OCI-LY7 (cell line): ENCODE results near the gene PHLDA3. TPM values are rescaled to one million over a fixed set of nuclear protein-coding genes. Genes with fewer than 3 reads are reported as not detected.
A peak's percentile ranks its signal among the peaks of the same experiment; 100 is the strongest.

Experiments
- BruUV-seq: library from RNA; stranded (reverse); fragments of 400-500 nt; replicated peaks from 2 replicates; lab custom pipeline; 2021; lab: Mats Ljungman, UMichigan
- CTCF ChIA-PET: fragments of 300-600 bp; sonication (Branson Sonifier 250); formaldehyde crosslinking; loops from one replicate; lab custom pipeline; 2022; ENCODE audit warnings: antibody characterized with exemption; ENCODE audit not compliant: unreplicated experiment; lab: Charles Lee
- POLR2A ChIA-PET: fragments of 300-600 bp; sonication (Branson Sonifier 250); formaldehyde crosslinking; loops from one replicate; lab custom pipeline; 2022; ENCODE audit warnings: antibody characterized with exemption; lab: Charles Lee
- DNase-seq: peaks from one replicate; pipeline ENCODE4 v3.0.0-alpha.2; 2015; ENCODE audit warnings: low spot score
- H2AFZ ChIP-seq: fragments of 200-600 bp; sonication (generic), shearing (Covaris generic); 2 replicates; pipeline ENCODE4 v1.6.1; 2014; ENCODE audit warnings: mild to moderate bottlenecking, antibody characterized with exemption, low read length, moderate library complexity
- H3K27ac ChIP-seq: fragments of 200-600 bp; sonication (generic); 2 replicates; pipeline ENCODE4 v1.5.1; 2014; ENCODE audit warnings: mixed run types, low read depth, mild to moderate bottlenecking, moderate library complexity, low read length, inconsistent platforms; ENCODE audit not compliant: poor library complexity, severe bottlenecking
- H3K36me3 ChIP-seq: fragments of 200-600 bp; sonication (generic); 2 replicates; pipeline ENCODE4 v1.6.1; 2014; ENCODE audit warnings: mild to moderate bottlenecking, antibody characterized with exemption, low read length, moderate library complexity, mixed read lengths; ENCODE audit not compliant: insufficient read depth
- H3K4me1 ChIP-seq: fragments of 200-600 bp; sonication (generic); 2 replicates; pipeline ENCODE4 v1.5.1; 2014; ENCODE audit warnings: mild to moderate bottlenecking, low read length; ENCODE audit not compliant: insufficient read depth, poor library complexity, severe bottlenecking
- H3K4me2 ChIP-seq: fragments of 200-600 bp; sonication (generic); 2 replicates; pipeline ENCODE4 v1.6.1; 2014; ENCODE audit warnings: mild to moderate bottlenecking, low read length
- H3K4me3 ChIP-seq: fragments of 200-600 bp; sonication (generic); 2 replicates; pipeline ENCODE4 v1.5.1; 2014; ENCODE audit warnings: mild to moderate bottlenecking, low read depth, low read length; ENCODE audit not compliant: poor library complexity, severe bottlenecking
- H3K79me2 ChIP-seq: fragments of 200-600 bp; sonication (generic); 2 replicates; pipeline ENCODE4 v1.6.1; 2016; ENCODE audit warnings: low read depth, mild to moderate bottlenecking, low read length, moderate library complexity, mixed read lengths; ENCODE audit not compliant: insufficient read depth
- H3K9me2 ChIP-seq: fragments of 200-600 bp; sonication (generic); 2 replicates; pipeline ENCODE4 v1.6.1; 2016; ENCODE audit warnings: mild to moderate bottlenecking, low read length, mixed read lengths; ENCODE audit not compliant: insufficient read depth
- H3K9me3 ChIP-seq: fragments of 200-600 bp; sonication (generic); 2 replicates; pipeline ENCODE4 v1.6.1; 2014; ENCODE audit warnings: mild to moderate bottlenecking, mixed run types, low read length, mixed read lengths
- H4K20me1 ChIP-seq: fragments of 200-600 bp; sonication (generic); 2 replicates; pipeline ENCODE4 v1.6.1; 2014; ENCODE audit warnings: mild to moderate bottlenecking, antibody characterized with exemption, low read length, moderate library complexity, mixed read lengths; ENCODE audit not compliant: insufficient read depth
- EZH2phosphoT487 ChIP-seq: fragments of 200-600 bp; sonication (generic); IDR thresholded peaks from 2 replicates; pipeline ENCODE4 v1.6.1; 2018; ENCODE audit warnings: low read depth, borderline replicate concordance, mild to moderate bottlenecking, mixed run types, antibody characterized with exemption, low read length, moderate library complexity, mixed read lengths
- intact Hi-C: fragments of 100-400 bp; cut with micrococcal nuclease; formaldehyde crosslinking; loops from one replicate; pipeline ENCODE4 v1.10.0; 2022; ENCODE audit not compliant: unreplicated experiment
- total RNA-seq, 2 experiments: library from RNA; depleted of rRNA in 1 of 2; stranded (reverse); fragments of >200 nt in 1 of 2; shearing (Covaris generic) in 1 of 2; gene quantifications; 2 replicates each; pipeline ENCODE4 v1.2.3, GENCODE V29; 2014 to 2022
- TF ChIP-seq, protein P1 (sequence below): fragments of 200-600 bp; sonication (generic); conservative IDR thresholded peaks from 2 replicates; pipeline ENCODE4 v1.5.1; 2014; ENCODE audit warnings: mild to moderate bottlenecking, antibody characterized with exemption, low read length, moderate library complexity, mixed read lengths

Gene PHLDA3
- total RNA-seq, 2 experiments from 2014 or later: not detected

DNA sequence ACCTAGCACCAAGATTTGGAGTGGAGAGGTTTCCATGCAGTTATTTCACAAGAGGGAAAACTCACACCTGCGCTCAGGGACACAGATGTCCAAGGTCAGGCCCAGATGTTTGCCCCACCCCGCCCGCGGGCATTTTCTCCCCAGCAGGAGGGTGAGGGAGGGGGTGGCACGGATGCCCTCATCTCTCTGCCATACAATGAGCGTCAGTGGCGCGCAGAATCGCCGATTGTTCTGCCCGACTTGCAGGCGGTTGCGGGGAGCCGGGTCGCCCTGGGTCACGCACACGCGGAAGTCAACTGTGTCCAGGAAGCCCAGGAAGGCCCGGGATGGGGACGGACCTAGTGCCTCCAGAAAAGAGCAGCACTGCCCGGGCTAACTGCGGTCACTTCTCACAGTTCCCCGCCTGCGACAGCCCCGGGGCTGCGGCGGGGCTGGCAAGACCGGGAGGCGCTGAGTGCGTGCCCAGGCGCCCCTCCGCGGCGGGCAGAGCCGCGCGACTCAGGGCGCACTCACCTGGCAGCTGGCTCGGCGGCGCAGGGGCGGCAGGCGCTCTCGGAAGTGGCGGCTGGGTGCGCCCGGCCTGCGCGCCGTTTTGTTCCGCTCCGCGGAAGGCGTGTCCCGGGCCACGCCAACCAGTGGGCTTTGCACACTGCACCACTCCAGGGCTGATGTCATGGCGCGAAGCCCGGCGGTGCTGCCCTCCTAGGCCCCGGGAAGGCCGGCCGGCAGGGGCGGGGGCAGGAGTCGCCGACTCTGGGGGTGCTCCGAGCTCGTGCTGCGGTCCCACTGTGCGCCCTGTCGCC lies 37.8 kb upstream of the PHLDA3 start, which contains the start of gene CSRP1:
Gene CSRP1, minus strand, starts transcription at position 567 of the 803 bp plus-strand sequence. CDS start 10,820 bp downstream, outside the sequence.
- CTCF ChIA-PET: interaction anchor here (0.6 to 2.3 kb wide), 3 partner anchors 25 to 336 kb away, joined by 3 to 12 read pairs (median 4); no protein-coding TSS in a partner anchor
- no TSS peak for BruUV-seq
- intact Hi-C loops: loop anchor here (5.0 kb wide), 1 partner anchor 484 kb away; the partner anchor contains the start of gene KIF21B
- H3K4me1 ChIP-seq: peaks cover 95% of the 10 kb centered on the region
- POLR2A ChIA-PET: interaction anchor here (0.7 to 1.3 kb wide), 4 partner anchors 17 to 1904 kb away, joined by 3 read pairs; partner anchors contain the start of gene DDX59
- H2AFZ ChIP-seq: peak within 1 kb of the TSS; percentile 76
- no peaks in the 10 kb centered on the region for H3K9me3 ChIP-seq
- peak within 1 kb of the TSS; percentile 79 for H3K4me2 ChIP-seq
- H3K4me3 ChIP-seq: peak within 1 kb of the TSS; percentile 80
- peak; percentile 87 for DNase-seq
- H3K36me3 ChIP-seq: no peaks in the 10 kb centered on the region
- H4K20me1 ChIP-seq: no peaks in the 10 kb centered on the region
- H3K9me2 ChIP-seq: no peaks in the 10 kb centered on the region
- peak within 1 kb of the TSS; percentile 59 for H3K27ac ChIP-seq
- H3K79me2 ChIP-seq: peaks cover 33% of the 10 kb centered on the region; the same call in 1 of the 2 replicates
- TF ChIP-seq, protein P1, sequence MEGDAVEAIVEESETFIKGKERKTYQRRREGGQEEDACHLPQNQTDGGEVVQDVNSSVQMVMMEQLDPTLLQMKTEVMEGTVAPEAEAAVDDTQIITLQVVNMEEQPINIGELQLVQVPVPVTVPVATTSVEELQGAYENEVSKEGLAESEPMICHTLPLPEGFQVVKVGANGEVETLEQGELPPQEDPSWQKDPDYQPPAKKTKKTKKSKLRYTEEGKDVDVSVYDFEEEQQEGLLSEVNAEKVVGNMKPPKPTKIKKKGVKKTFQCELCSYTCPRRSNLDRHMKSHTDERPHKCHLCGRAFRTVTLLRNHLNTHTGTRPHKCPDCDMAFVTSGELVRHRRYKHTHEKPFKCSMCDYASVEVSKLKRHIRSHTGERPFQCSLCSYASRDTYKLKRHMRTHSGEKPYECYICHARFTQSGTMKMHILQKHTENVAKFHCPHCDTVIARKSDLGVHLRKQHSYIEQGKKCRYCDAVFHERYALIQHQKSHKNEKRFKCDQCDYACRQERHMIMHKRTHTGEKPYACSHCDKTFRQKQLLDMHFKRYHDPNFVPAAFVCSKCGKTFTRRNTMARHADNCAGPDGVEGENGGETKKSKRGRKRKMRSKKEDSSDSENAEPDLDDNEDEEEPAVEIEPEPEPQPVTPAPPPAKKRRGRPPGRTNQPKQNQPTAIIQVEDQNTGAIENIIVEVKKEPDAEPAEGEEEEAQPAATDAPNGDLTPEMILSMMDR: peak; percentile 40; the same call in 1 of the 2 replicates
- no peak for TF ChIP-seq EZH2phosphoT487

DNA sequence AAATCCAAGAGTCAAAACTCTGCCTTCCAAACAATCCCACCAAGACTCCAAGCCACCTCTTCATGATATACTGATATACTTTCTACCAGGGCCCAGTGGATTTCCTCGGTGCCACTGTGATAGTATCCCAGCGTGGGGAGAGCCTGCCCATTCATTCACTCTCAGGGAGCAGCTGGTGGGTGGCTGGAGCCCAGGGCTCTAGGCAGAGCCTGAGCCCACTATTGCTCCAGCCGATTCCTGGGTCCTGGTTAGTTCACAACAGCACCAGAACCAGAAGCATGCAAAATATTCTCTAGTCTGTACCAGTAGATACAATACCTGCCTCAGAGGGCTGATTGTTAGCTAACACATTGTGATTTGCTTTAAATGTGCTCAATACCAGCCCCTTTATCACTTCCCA lies 37.1 kb upstream of the PHLDA3 start:
- peaks cover 33% of the 10 kb centered on the region; the same call in 1 of the 2 replicates for H3K79me2 ChIP-seq
- H3K4me1 ChIP-seq: peaks cover 88% of the 10 kb centered on the region
- no peak for DNase-seq
- TF ChIP-seq, protein P1: no peak
- TF ChIP-seq EZH2phosphoT487: no peak
- peak overlapping the region; percentile 80 for H3K4me3 ChIP-seq
- H3K36me3 ChIP-seq: no peaks in the 10 kb centered on the region
- CTCF ChIA-PET: interaction anchor here (2.3 kb wide), 1 partner anchor 25 kb away, joined by 12 read pairs; no protein-coding TSS in a partner anchor
- intact Hi-C loops: loop anchor here (5.0 kb wide), 1 partner anchor 484 kb away; the partner anchor contains the start of gene KIF21B
- H3K4me2 ChIP-seq: peak overlapping the region; percentile 79
- no peaks in the 10 kb centered on the region for H3K9me3 ChIP-seq
- POLR2A ChIA-PET: interaction anchor here (0.9 to 1.7 kb wide), 3 partner anchors 16 to 26 kb away, joined by 3 read pairs; no protein-coding TSS in a partner anchor
- H3K9me2 ChIP-seq: no peaks in the 10 kb centered on the region
- TSS peak; percentile 52 for BruUV-seq
- H4K20me1 ChIP-seq: no peaks in the 10 kb centered on the region
- H2AFZ ChIP-seq: peak overlapping the region; percentile 76
- H3K27ac ChIP-seq: peak overlapping the region; percentile 59
